HEK293 (cell line): ENCODE data around the gene DNAH11.

ENCODE experiments used
- CTCF ChIA-PET: fragments of 350-600 bp; formaldehyde crosslinking; extraction: SDS; loops from one replicate; lab custom pipeline; 2021; ENCODE audit warnings: antibody characterized with exemption; lab: Yijun Ruan, JAX
- POLR2A ChIA-PET: fragments of 300-600 bp; formaldehyde crosslinking; extraction: SDS; loops from one replicate; lab custom pipeline; 2020; ENCODE audit warnings: antibody characterized with exemption, inconsistent platforms; lab: Yijun Ruan, JAX
- H3K27ac ChIP-seq: fragments of 200-500 bp; sonication (Bioruptor generic); 2 replicates; pipeline ENCODE4 v1.5.1; 2014; ENCODE audit warnings: low read depth, low read length, control low read depth, inconsistent platforms; ENCODE audit errors: extremely low read depth
- H3K36me3 ChIP-seq, 2 experiments: fragments of 200-500 bp in 1 of 2; sonication (Bioruptor generic) in 1 of 2; 1 replicate in 1 of 2; 2 replicates in 1 of 2; pipeline ENCODE4 v1.5.1; 2014 to 2017; ENCODE audit warnings: inconsistent platforms in 2 of 2, low read length in 2 of 2; ENCODE audit not compliant: control insufficient read depth in 2 of 2, insufficient read depth in 1 of 2
- H3K4me1 ChIP-seq: fragments of 200-500 bp; sonication (Bioruptor generic); 2 replicates; pipeline ENCODE4 v1.5.1; 2014; ENCODE audit warnings: mild to moderate bottlenecking, low read length, inconsistent platforms; ENCODE audit not compliant: control insufficient read depth, insufficient read depth
- H3K4me3 ChIP-seq: 2 replicates; pipeline ENCODE4 v1.5.1; 2011; ENCODE audit warnings: low read depth, mild to moderate bottlenecking, control low read depth, low read length, moderate library complexity
- H3K9me3 ChIP-seq: fragments of 200-500 bp; sonication (Bioruptor generic); 2 replicates; pipeline ENCODE4 v1.5.1; 2014; ENCODE audit warnings: low read depth, low read length, inconsistent platforms; ENCODE audit not compliant: control insufficient read depth, insufficient read depth
- AEBP2 ChIP-seq: fragments of 450-650 bp; formaldehyde crosslinking; IDR thresholded peaks from 2 replicates; pipeline ENCODE4 v1.5.1; 2016; ENCODE audit warnings: missing biosample characterization, missing genetic modification characterization, borderline replicate concordance
- BCL11B ChIP-seq: fragments of 450-650 bp; formaldehyde crosslinking; IDR thresholded peaks from 2 replicates; pipeline ENCODE4 v1.5.1; 2016; ENCODE audit warnings: low read depth, missing biosample characterization, missing genetic modification characterization
- KLF16 ChIP-seq: fragments of 450-650 bp; formaldehyde crosslinking; IDR thresholded peaks from 2 replicates; pipeline ENCODE4 v1.5.1; 2017; ENCODE audit warnings: missing biosample characterization, missing genetic modification characterization
- PRDM10 ChIP-seq: fragments of 450-650 bp; formaldehyde crosslinking; IDR thresholded peaks from 2 replicates; pipeline ENCODE4 v1.5.1; 2016; ENCODE audit warnings: missing biosample characterization, missing genetic modification characterization
- ZBTB11 ChIP-seq: fragments of 450-650 bp; formaldehyde crosslinking; conservative IDR thresholded peaks from 2 replicates; pipeline ENCODE4 v1.5.1; 2016; ENCODE audit warnings: low read depth, missing biosample characterization, missing genetic modification characterization
- ZFP69B ChIP-seq: fragments of 450-650 bp; formaldehyde crosslinking; IDR thresholded peaks from 2 replicates; pipeline ENCODE4 v1.5.1; 2016; ENCODE audit warnings: missing biosample characterization, missing genetic modification characterization
- ZNF148 ChIP-seq: fragments of 450-650 bp; formaldehyde crosslinking; IDR thresholded peaks from 2 replicates; pipeline ENCODE4 v1.5.0; 2017; ENCODE audit warnings: missing biosample characterization, missing genetic modification characterization, borderline replicate concordance
- ZNF324 ChIP-seq: fragments of 450-650 bp; formaldehyde crosslinking; IDR thresholded peaks from 2 replicates; pipeline ENCODE4 v1.5.1; 2016; ENCODE audit warnings: missing biosample characterization, missing genetic modification characterization
- ZNF449 ChIP-seq: fragments of 450-650 bp; formaldehyde crosslinking; IDR thresholded peaks from 2 replicates; pipeline ENCODE4 v1.5.1; 2017; ENCODE audit warnings: missing biosample characterization, mild to moderate bottlenecking, missing genetic modification characterization, moderate library complexity
- ZNF571 ChIP-seq: fragments of 450-650 bp; formaldehyde crosslinking; IDR thresholded peaks from 2 replicates; pipeline ENCODE4 v1.5.0; 2017; ENCODE audit warnings: missing biosample characterization, missing genetic modification characterization
- ZNF629 ChIP-seq: fragments of 450-650 bp; formaldehyde crosslinking; IDR thresholded peaks from 2 replicates; pipeline ENCODE4 v1.5.1; 2017; ENCODE audit warnings: missing biosample characterization, missing genetic modification characterization
- ZNF654 ChIP-seq: fragments of 450-650 bp; formaldehyde crosslinking; IDR thresholded peaks from 2 replicates; pipeline ENCODE4 v1.5.1; 2016; ENCODE audit warnings: low read depth, missing biosample characterization, missing genetic modification characterization
- ZNF677 ChIP-seq: fragments of 450-650 bp; IDR thresholded peaks from 2 replicates; pipeline ENCODE4 v1.5.0; 2018; ENCODE audit warnings: missing biosample characterization, mild to moderate bottlenecking, missing genetic modification characterization, moderate library complexity
- ZNF76 ChIP-seq: fragments of 450-650 bp; formaldehyde crosslinking; IDR thresholded peaks from 2 replicates; pipeline ENCODE4; 2016; ENCODE audit warnings: low read depth, missing biosample characterization, missing genetic modification characterization, borderline replicate concordance
- ZNF791 ChIP-seq: fragments of 450-650 bp; formaldehyde crosslinking; IDR thresholded peaks from 2 replicates; pipeline ENCODE4 v1.5.1; 2016; ENCODE audit warnings: missing biosample characterization, missing genetic modification characterization
- ZNF837 ChIP-seq: fragments of 450-650 bp; formaldehyde crosslinking; IDR thresholded peaks from 2 replicates; pipeline ENCODE4 v1.5.1; 2016; ENCODE audit warnings: missing biosample characterization, missing genetic modification characterization
- ZSCAN5A ChIP-seq: fragments of 450-650 bp; formaldehyde crosslinking; IDR thresholded peaks from 2 replicates; pipeline ENCODE4 v1.5.1; 2016; ENCODE audit warnings: missing biosample characterization, missing genetic modification characterization

DNAH11 gene

GRCh38 chr7:21495731-21496130 is 47.1 kb upstream of the DNAH11 start (continued):
- TF ChIP-seq KLF16 (tag by site-specific recombination) = no peak
- TF ChIP-seq, all 188 proteins: peak for 0

- peak; percentile 83 for TF ChIP-seq ZNF677 (tag by site-specific recombination)
- TF ChIP-seq ZNF324 (tag by site-specific recombination) = no peak
- no peak for TF ChIP-seq ZNF654 (tag by site-specific recombination)
- peaks cover 4% of the 10 kb centered on the region; the same call in 1 of the 2 replicates for H3K9me3 ChIP-seq
- no peaks in the 10 kb centered on the region for H3K4me1 ChIP-seq
- no peak overlapping the region for H3K4me3 ChIP-seq
- H3K27ac ChIP-seq = no peak overlapping the region
- ChIA-PET POLR2A (no interaction called here), CTCF (no interaction called here)
- H3K36me3 ChIP-seq = no peaks in the 10 kb centered on the region
These were observed 45.8 kb upstream of the DNAH11 start for GRCh38 chr7:21497072-21497471.

- Histone ChIP-seq H3K36me3 (no peaks in the 10 kb centered on the region), H3K4me3 (no peak overlapping the region), H3K27ac (no peak overlapping the region), H3K9me3 (peaks cover 4% of the 10 kb centered on the region; the same call in 1 of the 2 replicates), H3K4me1 (no peaks in the 10 kb centered on the region)
- TF ChIP-seq ZNF629 = no peak
- no peak for TF ChIP-seq ZNF76 (tag by site-specific recombination)
- TF ChIP-seq AEBP2 (tag by site-specific recombination) = no peak
- no peak for TF ChIP-seq ZNF148 (tag by site-specific recombination)
- no peak for TF ChIP-seq PRDM10 (tag by site-specific recombination)
- TF ChIP-seq ZBTB11 (tag by site-specific recombination) = no peak
- no peak for TF ChIP-seq ZNF571 (tag by site-specific recombination)
- TF ChIP-seq ZFP69B (tag by site-specific recombination) = no peak
- no peak for TF ChIP-seq ZNF837 (tag by site-specific recombination)
- no peak for TF ChIP-seq ZNF449 (tag by site-specific recombination)
- TF ChIP-seq ZNF791 (tag by site-specific recombination) = no peak
- no peak for TF ChIP-seq BCL11B (tag by site-specific recombination)
- no peak for TF ChIP-seq ZSCAN5A (tag by site-specific recombination)
- CTCF ChIA-PET = interaction anchor here (0.6 kb wide), 1 partner anchor 46 kb away, joined by 5 read pairs; no protein-coding TSS in a partner anchor
- POLR2A ChIA-PET = no interaction called here
These were observed 42.6 kb upstream of the DNAH11 start for GRCh38 chr7:21500117-21500832.
